GM21515 (cell line): ENCODE results near the gene CRTC1.

Experiments used
- ATAC-seq: cut with Tn5 transposase; IDR thresholded peaks from one replicate; pipeline ENCODE4 v1.9.1; 2021; ENCODE audit not compliant: unreplicated experiment

The CRTC1 gene

DNA sequence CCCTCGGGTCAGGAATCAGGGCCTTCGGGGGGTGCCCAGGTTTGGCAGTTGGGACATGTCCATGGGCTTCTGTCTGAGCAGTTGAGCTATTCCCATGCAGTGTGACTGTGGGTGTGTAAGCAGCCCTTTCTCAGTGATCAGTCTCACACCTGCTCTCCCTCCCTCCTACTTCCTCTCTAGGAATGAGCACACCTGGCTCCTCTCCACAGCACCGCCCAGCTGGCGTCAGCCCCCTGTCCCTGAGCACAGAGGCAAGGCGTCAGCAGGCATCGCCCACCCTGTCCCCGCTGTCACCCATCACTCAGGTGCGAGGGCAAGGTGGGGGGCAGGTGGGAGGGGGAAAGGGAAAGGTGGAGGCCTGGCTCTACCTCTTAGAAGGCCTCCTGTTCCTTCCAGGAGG, 81.7 kb downstream of the CRTC1 start:
- no peak for ATAC-seq

DNA sequence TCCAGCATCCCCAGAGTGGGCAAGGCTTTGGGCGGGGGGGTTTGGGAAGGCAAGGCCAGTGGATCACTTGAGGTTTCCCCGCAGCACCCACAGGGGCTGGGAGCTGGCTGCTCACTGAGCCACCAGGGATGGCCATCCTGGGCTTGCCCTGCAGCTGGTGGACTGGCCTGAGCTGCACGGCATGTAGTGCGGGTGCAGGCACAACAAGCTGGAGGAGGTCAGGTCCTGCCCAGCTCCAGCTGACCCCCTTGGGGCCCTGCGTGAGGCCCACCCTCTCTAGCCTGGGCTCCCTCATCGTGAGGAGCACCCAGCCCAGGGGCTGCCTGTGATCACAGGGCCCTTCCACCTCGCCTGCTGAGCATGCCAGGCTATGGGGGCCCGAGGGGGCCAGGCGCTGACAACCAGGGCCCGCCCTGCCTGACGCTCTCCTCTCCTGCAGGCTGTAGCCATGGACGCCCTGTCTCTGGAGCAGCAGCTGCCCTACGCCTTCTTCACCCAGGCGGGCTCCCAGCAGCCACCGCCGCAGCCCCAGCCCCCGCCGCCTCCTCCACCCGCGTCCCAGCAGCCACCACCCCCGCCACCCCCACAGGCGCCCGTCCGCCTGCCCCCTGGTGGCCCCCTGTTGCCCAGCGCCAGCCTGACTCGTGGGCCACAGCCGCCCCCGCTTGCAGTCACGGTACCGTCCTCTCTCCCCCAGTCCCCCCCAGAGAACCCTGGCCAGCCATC, 84.7 kb downstream of the CRTC1 start:
- no peak for ATAC-seq

DNA sequence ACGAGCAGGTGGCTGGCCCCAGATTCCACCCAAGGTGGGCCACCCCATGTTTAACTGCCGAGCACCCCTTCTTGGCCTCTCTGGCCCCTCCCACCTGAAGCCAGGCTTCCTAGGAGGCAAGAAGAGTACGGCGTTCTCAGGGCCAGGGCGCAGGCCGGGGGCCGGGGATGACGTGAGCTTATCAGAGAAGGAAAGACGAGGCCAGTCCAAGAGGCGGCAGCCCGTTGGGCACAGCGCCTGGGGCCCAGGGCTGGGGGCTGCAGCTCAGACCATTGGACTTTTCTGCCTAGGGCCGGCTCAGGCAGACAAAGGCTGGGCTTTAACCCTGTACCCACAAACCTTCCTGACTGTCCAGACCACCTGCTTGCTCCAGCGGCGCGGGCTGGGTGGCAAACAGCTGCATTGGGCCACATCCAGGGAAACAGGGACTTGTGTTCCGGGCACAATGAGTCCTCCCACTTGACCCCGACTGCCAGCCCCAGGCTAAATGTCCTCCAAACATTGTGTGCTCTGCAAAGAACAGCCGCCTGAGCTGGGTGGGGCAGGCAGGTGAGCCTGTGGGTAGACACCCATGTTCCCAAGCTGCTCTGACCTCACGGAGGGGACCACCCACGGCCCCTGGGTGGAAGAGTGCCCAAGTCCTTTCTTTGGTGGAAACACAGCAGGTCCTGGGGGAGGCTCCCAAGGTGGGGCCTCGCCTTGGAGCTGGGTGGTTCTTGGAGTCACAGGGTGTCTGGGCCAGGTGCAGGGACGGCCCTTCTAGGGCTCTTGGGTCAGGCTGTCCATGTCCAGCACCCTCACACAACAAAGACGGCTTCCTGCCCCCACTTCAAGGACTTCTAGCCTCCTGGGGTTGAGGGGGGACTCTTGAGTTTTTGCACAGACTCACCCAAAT, 85.8 kb downstream of the CRTC1 start:
- ATAC-seq, result no peak

DNA sequence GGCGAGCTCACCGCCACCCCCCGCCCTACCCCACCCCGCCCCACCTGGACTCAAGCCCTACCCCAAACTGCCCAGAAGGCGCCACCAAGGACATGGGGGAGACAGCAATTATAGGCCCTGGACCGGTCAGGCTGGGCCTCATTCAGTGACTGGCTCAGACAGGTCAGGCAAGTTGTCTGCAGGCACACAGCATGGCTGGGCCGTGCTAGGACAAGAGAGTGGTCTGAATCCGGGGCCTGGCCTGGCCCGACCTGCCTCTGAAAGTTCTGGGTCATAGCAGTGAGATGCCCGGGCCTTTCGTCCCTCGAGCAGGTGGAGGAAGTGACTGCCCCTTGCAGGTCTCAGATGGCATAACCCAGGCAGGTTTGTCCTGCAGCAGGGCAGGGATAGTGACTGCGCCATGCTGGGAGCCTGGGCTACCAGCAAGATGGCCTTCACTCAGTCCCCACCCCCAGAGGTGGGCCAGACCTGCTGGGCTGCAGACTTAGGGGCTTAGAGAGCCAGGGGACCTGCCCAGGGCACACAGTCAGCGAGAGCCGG, 86.6 kb downstream of the CRTC1 start:
- ATAC-seq, result no peak

DNA sequence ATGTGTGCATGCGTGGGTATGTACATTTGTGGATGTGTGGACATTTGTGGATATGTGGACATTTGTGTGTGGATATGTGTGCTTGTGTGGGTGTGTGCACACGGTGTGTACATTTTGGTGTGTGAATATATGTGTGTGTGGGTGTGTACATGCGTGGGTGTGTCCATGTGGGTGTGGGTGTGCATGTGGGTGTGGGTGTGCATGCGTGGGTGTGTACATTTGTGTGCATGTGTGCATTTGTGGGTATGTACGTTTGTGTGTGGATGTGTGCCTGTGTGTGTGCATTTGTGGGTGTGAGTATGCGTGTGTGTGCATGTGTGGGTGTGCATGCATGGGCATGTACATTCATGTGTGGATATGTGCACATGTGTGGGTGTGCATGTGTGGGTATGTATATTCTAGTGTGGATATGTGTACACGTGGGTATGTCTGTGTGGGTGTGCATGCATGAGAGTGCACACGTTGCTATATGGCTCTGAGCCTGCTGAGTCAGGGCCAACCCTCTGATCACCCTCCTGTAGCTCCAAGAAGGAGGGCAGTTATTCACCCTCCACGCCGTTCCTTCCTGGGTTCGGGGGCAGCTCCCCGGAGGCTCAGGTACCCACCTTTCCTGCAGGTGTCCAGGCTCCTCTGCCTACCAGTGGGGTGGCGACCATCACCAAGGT, 87.3 kb downstream of the CRTC1 start:
- no peak for ATAC-seq

DNA sequence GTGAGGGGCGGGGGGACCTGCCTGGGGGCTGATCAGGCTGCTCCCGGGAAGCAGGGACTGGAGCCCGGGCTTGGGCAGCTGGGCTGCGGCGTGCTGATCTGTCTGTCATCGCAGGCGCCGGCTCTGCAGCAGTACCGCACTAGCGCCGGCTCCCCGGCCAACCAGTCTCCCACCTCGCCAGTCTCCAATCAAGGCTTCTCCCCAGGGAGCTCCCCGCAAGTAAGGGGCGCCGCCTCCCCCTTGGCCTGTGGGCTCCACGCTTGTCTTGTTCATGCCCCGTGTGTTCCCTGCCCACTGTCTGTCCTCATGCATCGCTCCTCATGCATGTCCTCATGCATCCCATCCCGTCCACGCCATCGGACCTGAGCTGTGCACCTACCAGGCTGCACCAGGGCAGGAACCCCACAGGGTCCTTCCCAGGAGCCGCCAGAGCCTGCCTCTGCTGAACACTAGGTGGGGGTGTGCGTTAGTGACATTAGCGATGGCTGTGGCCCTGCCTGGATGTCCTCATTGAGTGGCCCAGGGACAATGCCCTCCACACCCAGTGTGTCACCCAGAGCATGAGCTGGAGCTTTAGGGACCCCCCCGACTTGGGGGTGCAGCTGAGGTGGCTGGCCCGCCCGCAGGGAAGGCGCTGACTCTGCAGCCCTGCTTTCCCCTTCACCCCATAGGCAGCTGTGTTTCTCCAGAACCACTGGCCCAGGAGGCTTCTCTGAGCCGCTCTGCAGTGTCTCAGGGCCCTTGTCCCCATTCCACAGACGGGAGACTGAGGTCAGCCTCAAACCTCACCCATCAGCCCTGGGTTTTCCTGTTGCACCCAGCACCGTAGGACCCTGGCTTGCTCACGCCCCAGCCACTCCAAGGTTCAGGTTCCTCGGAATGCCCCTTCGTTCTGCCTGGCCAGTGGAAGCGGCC, 88.1 kb downstream of the CRTC1 start:
- ATAC-seq, result no peak

DNA sequence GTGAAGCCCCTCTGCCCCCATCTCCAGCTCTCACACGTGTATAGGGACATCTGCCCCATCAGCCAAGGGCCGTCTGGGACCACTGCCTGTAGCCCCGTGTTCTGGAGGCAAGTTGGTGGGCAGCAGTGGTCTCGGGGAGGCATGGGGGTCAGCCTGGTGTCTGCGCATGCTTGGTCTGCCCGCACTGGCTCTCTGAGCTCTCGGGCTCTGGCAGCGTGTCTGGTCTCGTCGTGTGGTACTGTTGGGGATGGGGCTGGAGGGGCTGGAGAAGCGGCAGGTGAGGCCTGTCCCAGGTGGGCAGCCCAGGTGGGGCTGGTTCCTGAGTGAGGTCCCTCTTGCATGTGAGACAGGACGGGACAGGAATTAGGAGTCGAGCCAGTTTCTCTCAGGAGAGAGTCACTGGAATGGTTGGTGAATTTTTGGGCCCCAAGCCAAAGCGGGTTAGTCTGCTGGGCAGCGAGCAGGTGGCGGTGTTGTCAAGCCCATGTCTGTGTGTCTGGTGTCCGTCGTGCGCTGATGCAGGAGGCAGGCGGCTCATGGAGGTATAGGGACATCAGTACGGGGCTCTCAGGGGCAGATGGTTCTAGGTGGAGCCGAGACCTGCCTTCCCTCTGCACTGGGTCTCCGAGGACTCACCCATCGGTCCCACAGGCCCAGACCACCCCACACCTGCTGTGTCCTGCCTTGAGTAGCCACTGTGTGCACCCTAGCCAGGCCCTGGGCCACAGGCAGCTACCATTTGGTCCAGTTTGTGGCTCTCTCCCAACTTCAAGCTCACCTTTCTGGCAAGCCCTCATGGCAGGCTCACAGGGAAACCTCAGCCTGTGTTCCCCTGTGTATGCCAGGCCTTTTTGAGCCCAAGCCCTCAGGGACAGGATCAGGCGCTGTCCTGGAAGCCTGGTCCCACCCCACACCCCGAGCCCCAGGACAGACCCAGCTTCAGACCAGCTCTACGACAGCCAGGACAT, 89.4 kb downstream of the CRTC1 start:
- no peak for ATAC-seq

DNA sequence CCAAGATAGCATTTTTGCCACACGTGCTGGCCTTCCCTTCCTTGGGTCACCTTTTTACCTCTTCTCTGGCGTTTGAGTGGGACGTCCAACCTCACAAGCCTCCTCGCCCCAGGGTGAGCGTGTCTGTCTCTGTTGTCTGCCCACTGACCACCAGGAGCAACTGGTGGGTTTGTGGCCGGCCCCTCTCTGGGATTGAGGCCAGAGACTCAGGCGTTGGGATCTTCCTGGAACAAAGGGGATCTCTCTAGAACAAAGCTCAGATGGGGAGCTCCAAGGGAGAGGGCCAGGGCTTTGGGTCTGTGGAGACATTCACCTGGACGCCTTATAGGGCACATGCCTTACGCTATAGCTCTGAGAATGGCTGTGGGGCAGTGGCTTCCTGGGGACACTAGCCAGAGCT, 90.2 kb downstream of the CRTC1 start:
- no peak for ATAC-seq

DNA sequence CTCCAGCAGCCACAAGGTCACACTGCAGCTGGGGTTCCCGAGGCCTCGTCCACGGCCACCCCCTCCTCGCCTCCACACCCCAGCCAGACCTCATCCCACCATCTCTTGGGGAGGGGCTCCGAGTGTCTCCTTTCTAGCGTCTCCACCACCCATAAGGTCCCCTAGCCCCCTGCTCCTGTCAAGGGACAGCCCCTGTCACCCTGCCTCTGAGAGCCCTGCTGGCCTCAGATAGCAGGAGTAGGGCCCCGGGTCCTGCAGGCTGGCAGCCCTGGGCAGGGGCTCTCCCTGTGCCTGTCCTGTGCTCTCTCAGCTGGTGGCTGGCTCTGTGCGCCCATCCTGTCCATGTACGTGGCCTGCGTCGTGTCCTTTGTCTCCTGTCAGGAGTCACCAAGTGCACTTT, 90.6 kb downstream of the CRTC1 start:
- no peak for ATAC-seq

DNA sequence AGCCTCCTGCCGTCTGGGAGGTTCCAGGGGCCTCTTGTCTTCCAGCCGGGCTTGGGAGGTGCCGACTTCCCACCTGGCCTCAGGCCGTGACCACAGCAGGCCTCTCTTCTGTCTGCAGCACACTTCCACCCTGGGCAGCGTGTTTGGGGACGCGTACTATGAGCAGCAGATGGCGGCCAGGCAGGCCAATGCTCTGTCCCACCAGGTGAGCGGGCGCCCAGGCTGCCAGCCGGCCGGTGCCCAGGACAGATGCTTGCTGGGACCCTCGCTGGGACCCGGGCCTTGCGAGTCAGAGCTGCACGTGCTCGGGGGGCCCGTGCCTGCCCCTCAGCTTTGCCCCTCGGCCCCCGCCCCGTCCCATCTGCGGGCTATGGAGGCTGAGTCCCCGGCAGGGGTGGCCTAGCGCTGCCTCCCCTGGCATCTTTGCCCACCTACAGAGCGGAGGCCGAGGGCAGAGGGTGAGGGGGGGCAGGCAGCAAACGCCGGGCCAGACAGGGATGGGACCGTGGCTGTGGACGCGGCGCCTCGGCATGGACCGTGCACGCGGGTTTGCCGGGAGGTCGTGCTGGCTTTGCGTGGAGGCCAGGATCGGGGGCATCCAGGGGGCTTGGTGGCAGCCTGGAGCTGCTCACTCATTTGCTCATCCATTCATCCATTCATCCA, 91.4 kb downstream of the CRTC1 start:
- ATAC-seq, result no peak

DNA sequence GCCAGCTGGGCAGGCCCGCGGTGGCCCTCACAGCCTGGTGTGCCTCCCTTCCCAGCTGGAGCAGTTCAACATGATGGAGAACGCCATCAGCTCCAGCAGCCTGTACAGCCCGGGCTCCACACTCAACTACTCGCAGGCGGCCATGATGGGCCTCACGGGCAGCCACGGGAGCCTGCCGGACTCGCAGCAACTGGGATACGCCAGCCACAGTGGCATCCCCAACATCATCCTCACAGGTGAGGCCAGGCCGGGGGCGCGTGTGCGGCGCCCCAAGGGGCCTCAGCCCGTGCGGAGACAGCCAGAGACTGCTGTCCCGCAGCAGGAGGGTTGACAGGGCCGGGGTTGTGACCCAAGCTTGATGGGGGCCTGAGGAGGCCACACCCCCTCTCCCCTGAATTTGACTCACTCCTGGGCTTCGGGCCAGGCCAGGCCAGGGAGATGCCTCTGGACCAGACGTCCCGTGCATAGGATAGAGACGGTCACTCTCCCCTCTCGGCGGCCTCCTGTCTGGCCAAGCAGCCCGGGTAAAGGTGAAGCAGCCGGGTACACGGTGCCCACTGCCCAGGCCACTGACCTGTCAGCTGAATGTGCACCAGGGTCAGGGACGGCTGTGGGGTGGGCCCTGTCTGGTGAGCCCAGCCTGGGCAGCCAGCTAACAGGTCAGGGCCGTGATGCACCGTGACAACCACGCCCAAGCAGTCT, 92.3 kb downstream of the CRTC1 start:
- no peak for ATAC-seq

DNA sequence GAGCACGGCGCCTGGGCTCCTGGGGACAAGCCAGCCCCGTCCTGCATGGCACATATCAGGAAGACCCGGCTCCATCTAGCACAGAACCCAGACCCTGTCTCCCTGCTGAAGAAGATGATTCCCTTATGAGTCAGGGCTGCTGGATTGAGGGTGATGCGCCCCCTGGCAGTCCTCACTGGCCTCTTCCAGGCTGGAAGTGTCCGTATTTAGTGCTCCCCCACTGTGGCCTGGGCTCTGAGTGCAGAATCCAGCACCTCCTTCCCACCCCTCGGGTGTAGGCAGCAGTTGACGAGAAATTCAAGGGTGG, 92.8 kb downstream of the CRTC1 start:
- no peak for ATAC-seq

DNA sequence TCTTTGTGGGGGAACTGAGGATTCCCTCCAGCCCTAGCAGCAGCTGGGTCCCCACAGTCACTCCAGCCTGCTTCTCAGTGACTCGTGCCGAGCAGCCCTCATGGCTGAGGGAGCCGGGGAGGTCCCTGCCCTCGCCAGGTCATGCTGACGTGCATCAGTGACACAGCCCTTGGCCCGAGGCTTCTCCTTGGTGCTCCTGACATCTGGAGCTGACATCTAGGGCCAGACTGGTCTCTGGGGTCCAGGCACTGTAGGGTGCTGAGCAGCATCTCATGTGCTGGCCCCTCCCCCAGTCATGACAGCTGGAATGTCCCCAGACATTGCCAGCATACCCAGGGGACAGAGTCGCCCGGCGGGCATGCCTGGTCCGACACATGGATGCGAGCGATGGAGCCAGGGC, 93.3 kb downstream of the CRTC1 start:
- ATAC-seq, result no peak

DNA sequence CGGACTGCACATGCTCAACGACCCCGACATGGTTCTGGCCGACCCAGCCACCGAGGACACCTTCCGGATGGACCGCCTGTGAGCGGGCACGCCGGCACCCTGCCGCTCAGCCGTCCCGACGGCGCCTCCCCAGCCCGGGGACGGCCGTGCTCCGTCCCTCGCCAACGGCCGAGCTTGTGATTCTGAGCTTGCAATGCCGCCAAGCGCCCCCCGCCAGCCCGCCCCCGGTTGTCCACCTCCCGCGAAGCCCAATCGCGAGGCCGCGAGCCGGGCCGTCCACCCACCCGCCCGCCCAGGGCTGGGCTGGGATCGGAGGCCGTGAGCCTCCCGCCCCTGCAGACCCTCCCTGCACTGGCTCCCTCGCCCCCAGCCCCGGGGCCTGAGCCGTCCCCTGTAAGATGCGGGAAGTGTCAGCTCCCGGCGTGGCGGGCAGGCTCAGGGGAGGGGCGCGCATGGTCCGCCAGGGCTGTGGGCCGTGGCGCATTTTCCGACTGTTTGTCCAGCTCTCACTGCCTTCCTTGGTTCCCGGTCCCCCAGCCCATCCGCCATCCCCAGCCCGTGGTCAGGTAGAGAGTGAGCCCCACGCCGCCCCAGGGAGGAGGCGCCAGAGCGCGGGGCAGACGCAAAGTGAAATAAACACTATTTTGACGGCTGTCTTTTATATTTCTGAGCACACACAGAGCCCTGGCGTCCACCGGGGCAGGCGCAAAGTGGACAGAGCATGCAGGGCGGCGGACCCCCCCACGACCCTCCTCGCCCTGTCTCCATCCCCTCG, 94.0 kb downstream of the CRTC1 start:
- ATAC-seq, result no peak

DNA sequence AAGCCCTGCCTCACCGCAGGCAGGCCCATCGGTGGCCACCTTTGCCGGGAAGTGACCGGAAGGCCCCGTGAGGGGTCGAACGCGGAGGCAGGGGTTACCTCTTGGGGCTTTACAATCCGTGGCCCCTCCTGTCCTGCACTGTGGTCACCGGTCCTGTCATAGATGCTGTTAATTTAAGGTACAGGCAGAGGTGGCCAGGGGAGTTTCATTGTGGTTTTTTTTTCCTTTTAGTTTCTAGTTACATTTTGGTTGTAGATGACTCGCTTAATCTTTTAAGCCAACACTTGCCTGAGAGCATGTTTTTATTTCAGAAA, 94.6 kb downstream of the CRTC1 start:
- ATAC-seq, result no peak

DNA sequence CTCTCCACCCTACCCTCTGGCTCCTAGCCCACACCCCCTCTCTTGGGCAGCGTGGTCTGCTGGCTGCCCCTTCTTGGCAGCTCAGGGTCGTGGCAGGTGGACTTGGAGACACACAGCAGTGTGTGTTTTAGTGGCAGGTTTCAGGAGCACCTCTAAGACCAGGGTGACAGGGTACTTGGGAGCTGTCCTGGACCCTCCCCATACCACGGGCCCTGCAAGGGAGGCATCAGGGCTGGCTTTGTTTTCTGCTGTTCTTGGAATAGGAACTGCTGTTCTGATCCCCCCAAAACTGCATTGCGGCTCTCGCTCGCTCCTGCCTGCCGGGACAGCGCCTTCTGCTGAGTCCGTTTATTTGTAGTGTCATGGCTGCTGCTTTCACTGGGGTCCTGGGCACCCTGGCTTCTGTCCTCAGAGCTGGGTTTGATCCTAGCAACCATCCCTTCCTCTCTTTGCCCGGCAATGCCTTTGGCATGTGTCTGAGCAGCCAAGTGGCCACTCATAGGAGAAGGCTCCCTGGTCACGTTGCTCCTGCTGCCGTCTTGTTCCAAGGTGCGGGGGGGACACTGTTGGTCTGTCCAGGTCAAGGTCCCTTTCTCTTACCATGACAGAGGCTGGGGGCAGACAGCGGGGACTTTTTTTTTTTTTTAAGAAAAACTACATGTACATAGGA, 95.5 kb downstream of the CRTC1 start:
- no peak for ATAC-seq

DNA sequence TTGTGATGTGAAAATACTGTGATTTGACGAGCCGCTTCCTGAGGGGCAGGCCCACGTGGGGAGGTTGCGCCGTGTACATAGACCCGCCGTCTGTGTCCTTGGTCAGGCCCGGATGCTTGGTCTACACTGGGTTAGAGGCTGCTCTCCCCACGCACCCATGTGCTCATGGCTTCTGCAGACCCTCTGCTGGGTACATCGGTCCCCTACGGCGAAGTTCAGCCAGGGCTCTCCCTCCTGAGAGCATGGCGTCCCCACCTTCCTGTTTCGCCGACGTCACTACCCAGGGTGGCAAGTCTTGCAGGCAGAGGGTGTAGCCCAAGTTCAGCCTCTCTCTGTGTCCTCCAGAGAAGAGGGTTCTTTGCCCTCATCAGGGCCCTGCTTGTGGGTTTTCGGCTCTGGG, 96.6 kb downstream of the CRTC1 start:
- no peak for ATAC-seq
